ENCODE results near the gene MAML2.

MAML2 gene

DNA sequence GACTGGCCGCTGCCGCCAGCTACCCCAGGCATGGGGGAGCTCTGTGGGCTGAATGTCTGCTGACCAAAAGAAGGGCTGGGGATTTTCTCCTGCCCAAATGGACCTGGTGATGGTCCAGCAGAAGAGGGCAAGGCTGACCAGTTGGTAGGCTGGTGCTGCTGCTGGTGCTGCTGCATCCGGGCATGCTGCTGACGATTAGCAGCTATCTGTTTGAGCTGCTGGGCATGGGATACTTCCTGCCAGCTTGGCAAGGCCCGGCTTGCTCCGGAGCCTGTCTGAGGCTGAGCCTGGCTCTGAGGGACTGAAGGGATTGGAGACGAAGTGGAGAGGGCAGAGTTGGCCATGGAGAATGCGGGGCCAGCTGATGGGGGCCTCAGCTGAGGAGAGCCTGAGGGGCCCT is 250.5 kb downstream of the MAML2 start:
- Histone ChIP-seq H3K27me3 (ENCODE audit: insufficient read depth, poor library complexity, severe bottlenecking) (no peaks in the 10 kb centered on the region), H3K4me3 (replicated peaks; ENCODE audit: insufficient read depth, low read length) (no peak overlapping the region), H3K27ac (replicated peaks) (no peak overlapping the region)
- DNase-seq (ENCODE audit: low read depth in 1 of 2, low spot score in 1 of 2) = no peak
- no peak for TF ChIP-seq SPI1 (IDR thresholded peaks at IDR 0.05; ENCODE audit: borderline replicate concordance, low read depth)
- TF ChIP-seq, protein P1, sequence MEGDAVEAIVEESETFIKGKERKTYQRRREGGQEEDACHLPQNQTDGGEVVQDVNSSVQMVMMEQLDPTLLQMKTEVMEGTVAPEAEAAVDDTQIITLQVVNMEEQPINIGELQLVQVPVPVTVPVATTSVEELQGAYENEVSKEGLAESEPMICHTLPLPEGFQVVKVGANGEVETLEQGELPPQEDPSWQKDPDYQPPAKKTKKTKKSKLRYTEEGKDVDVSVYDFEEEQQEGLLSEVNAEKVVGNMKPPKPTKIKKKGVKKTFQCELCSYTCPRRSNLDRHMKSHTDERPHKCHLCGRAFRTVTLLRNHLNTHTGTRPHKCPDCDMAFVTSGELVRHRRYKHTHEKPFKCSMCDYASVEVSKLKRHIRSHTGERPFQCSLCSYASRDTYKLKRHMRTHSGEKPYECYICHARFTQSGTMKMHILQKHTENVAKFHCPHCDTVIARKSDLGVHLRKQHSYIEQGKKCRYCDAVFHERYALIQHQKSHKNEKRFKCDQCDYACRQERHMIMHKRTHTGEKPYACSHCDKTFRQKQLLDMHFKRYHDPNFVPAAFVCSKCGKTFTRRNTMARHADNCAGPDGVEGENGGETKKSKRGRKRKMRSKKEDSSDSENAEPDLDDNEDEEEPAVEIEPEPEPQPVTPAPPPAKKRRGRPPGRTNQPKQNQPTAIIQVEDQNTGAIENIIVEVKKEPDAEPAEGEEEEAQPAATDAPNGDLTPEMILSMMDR (IDR thresholded peaks at IDR 0.05; ENCODE audit: insufficient read depth, low read length) = no peak
- no peak for TF ChIP-seq GABPA (IDR thresholded peaks at IDR 0.05; ENCODE audit: low read depth)
- TF ChIP-seq, protein P2, sequence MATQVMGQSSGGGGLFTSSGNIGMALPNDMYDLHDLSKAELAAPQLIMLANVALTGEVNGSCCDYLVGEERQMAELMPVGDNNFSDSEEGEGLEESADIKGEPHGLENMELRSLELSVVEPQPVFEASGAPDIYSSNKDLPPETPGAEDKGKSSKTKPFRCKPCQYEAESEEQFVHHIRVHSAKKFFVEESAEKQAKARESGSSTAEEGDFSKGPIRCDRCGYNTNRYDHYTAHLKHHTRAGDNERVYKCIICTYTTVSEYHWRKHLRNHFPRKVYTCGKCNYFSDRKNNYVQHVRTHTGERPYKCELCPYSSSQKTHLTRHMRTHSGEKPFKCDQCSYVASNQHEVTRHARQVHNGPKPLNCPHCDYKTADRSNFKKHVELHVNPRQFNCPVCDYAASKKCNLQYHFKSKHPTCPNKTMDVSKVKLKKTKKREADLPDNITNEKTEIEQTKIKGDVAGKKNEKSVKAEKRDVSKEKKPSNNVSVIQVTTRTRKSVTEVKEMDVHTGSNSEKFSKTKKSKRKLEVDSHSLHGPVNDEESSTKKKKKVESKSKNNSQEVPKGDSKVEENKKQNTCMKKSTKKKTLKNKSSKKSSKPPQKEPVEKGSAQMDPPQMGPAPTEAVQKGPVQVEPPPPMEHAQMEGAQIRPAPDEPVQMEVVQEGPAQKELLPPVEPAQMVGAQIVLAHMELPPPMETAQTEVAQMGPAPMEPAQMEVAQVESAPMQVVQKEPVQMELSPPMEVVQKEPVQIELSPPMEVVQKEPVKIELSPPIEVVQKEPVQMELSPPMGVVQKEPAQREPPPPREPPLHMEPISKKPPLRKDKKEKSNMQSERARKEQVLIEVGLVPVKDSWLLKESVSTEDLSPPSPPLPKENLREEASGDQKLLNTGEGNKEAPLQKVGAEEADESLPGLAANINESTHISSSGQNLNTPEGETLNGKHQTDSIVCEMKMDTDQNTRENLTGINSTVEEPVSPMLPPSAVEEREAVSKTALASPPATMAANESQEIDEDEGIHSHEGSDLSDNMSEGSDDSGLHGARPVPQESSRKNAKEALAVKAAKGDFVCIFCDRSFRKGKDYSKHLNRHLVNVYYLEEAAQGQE (IDR thresholded peaks at IDR 0.05; ENCODE audit: insufficient replicate concordance, low read depth) = no peak
- no peak for TF ChIP-seq POLR2AphosphoS5 (IDR thresholded peaks at IDR 0.05; ENCODE audit: low read depth)

DNA sequence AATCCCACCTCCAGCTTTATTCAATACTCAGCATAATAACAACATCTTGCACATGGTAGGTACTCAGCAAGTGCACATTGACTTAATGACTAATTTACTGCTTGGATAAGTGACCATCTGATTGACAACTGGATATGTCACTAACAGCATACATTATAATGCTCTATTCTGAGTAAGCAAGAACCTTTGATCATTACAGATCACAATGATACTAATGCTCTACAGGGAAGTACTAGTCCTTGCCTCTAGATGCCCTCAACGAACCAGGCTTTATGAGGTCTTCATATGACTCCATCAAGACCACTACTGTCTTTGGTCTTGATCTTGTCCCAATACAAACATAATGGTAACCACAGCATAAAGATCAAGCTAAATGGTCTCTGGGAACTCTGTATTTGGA is 251.5 kb downstream of the MAML2 start:
- Histone ChIP-seq H3K27me3 (ENCODE audit: insufficient read depth, poor library complexity, severe bottlenecking) (no peaks in the 10 kb centered on the region), H3K27ac (replicated peaks) (no peak overlapping the region), H3K4me3 (replicated peaks; ENCODE audit: insufficient read depth, low read length) (no peak overlapping the region)
- peak in 1 of 2 experiments; percentile 14 for DNase-seq (ENCODE audit: low read depth in 1 of 2, low spot score in 1 of 2)
- TF ChIP-seq POLR2AphosphoS5 (IDR thresholded peaks at IDR 0.05; ENCODE audit: low read depth) (no peak), GABPA (IDR thresholded peaks at IDR 0.05; ENCODE audit: low read depth) (no peak), SPI1 (IDR thresholded peaks at IDR 0.05; ENCODE audit: borderline replicate concordance, low read depth) (no peak)
- TF ChIP-seq, protein P2 (IDR thresholded peaks at IDR 0.05; ENCODE audit: insufficient replicate concordance, low read depth) = no peak
- TF ChIP-seq, protein P1 (IDR thresholded peaks at IDR 0.05; ENCODE audit: insufficient read depth, low read length) = no peak

DNA sequence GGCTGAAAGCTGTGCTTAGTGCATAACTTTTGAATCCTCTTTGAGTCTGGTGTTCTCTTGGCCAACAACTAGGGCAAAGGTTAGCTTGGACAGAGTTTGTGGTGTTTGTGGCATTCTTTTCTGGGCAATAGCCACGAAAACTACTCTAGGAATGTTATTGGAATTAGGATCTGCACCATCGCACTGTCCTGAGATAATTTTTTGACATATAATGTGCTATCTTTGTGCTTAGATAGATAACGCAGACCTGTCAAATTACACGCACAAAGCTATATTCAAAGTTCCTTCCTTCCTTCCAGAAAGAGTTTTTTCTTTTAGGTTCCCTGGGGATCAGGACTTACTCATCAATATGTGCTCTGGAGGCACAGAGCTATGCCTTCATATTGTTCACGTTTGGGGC is 252.3 kb downstream of the MAML2 start:
- H3K27ac ChIP-seq (replicated peaks) = no peak overlapping the region
- no peak for TF ChIP-seq POLR2AphosphoS5 (IDR thresholded peaks at IDR 0.05; ENCODE audit: low read depth)
- no peak overlapping the region for H3K4me3 ChIP-seq (replicated peaks; ENCODE audit: insufficient read depth, low read length)
- no peaks in the 10 kb centered on the region for H3K27me3 ChIP-seq (ENCODE audit: insufficient read depth, poor library complexity, severe bottlenecking)
- DNase-seq (ENCODE audit: low read depth in 1 of 2, low spot score in 1 of 2) = no peak

DNA sequence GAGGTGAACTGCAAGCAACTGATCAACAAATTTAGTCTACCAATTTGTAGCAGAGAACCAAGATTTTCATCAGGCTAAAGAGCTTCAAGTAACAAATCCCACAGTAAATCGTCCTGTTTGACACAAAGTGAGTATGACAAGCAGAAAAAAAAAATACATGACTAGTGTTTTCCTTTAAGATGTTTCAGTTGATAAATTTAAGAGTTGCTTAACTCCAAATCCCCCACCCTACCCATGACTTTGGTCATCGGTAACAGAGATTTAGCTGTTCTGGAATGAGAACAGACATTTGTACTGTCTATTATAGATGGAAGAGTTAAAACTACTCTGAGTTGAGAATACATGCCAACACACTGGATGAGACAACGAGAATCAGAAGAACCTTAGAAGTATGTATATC is 254.1 kb downstream of the MAML2 start:
- DNase-seq (ENCODE audit: low read depth in 1 of 2, low spot score in 1 of 2) = no peak
- no peak overlapping the region for H3K27ac ChIP-seq (replicated peaks)
- TF ChIP-seq, protein P2 (IDR thresholded peaks at IDR 0.05; ENCODE audit: insufficient replicate concordance, low read depth) = no peak
- TF ChIP-seq POLR2AphosphoS5 (IDR thresholded peaks at IDR 0.05; ENCODE audit: low read depth) = no peak
- TF ChIP-seq, protein P1 (IDR thresholded peaks at IDR 0.05; ENCODE audit: insufficient read depth, low read length) = no peak
- TF ChIP-seq SPI1 (IDR thresholded peaks at IDR 0.05; ENCODE audit: borderline replicate concordance, low read depth) = no peak
- TF ChIP-seq GABPA (IDR thresholded peaks at IDR 0.05; ENCODE audit: low read depth) = no peak
- no peaks in the 10 kb centered on the region for H3K27me3 ChIP-seq (ENCODE audit: insufficient read depth, poor library complexity, severe bottlenecking)
- H3K4me3 ChIP-seq (replicated peaks; ENCODE audit: insufficient read depth, low read length) = no peak overlapping the region

Data from HL-60 (cell line).